GM12891 (cell line): ENCODE results near the gene MED13L.
"Not testable (repeated sequence)": the region's sequence is repeated elsewhere in the genome, so short reads cannot be mapped to it uniquely, and the experiment has no call there.

ENCODE experiments used
- DNase-seq: peaks from one replicate; pipeline ENCODE4 v3.0.0; 2011; ENCODE audit warnings: low spot score; ENCODE audit not compliant: insufficient read length
- FAIRE-seq: peaks from 2 replicates; lab custom pipeline; 2011; peaks lifted over from hg19 to GRCh38; lab: Jason Lieb, UNC
- PAX5 ChIP-seq: IDR thresholded peaks from 2 replicates; pipeline ENCODE4 v1.6.1; 2011; ENCODE audit warnings: low read length, moderate library complexity, mild to moderate bottlenecking; ENCODE audit not compliant: insufficient read depth, severe bottlenecking
- POLR2A ChIP-seq: IDR thresholded peaks from 2 replicates; pipeline ENCODE4 v1.6.1; 2011; ENCODE audit warnings: low read depth, low read length, control low read depth
- POLR2AphosphoS5 ChIP-seq: IDR thresholded peaks from 2 replicates; pipeline ENCODE4 v1.6.1; 2011; ENCODE audit warnings: low read depth, low read length, control low read depth
- POU2F2 ChIP-seq: IDR thresholded peaks from 2 replicates; pipeline ENCODE4 v1.6.1; 2011; ENCODE audit warnings: low read depth, mild to moderate bottlenecking, control low read depth, low read length, moderate library complexity
- SPI1 ChIP-seq: IDR thresholded peaks from 2 replicates; pipeline ENCODE4 v1.6.1; 2011; ENCODE audit warnings: low read depth, low read length, control low read depth
- TAF1 ChIP-seq: IDR thresholded peaks from 2 replicates; pipeline ENCODE4 v1.6.1; 2011; ENCODE audit warnings: low read depth, low read length, control low read depth

Gene MED13L

GRCh38 chr12:116297224-116297834 lies 19.8 kb upstream of the MED13L start:
- TF ChIP-seq PAX5 (no peak), POLR2AphosphoS5 (no peak), SPI1 (no peak), POLR2A (no peak), POU2F2 (no peak), TAF1 (no peak)
- no peak for FAIRE-seq
- no peak for DNase-seq

DNA sequence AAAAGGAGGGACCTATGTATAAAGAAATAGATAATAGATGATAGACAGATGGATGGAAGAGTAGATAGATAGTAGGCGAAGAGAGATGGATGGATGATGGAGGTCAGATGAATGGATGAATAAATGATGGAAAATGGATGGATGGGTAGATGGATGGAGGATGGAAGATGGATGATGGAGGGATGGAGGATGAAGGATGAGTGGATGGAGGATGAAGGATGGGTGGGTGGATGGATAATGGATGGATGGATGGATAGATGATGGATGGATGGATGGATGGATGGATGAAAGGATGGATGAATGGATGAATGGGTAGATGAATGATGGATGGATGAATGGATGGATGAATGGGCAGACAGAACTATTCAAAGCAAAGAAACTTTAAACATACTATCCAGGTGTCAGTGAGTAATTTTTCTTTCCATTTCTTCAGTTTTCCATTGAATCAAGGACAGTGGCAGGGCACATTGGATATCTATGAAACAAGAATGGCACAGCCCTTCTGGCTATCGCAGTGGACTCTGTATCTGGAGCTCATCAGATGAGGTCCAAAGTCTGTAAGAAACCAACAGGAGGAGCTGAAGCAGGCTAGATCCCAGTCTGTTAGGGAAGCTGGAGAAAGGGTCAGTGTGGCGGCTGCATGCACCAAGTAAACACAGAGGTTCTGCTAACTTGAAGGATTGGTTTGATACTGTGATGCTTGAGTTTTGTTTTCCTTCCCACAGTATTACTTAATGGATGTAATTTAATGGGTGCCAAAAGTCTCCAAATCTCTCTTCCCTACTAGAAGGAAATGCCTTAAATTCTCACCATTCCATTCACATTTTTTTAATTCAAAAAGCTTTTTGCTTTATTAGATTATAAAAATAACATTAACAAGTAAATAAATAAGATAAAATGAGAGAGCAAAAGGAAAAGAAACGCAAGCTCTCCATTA lies 18.1 kb upstream of the MED13L start:
- TF ChIP-seq TAF1: no peak
- no peak for TF ChIP-seq POU2F2
- TF ChIP-seq PAX5: no peak
- TF ChIP-seq POLR2AphosphoS5: no peak
- TF ChIP-seq POLR2A: no peak
- no peak for TF ChIP-seq SPI1
- DNase-seq: no peak
- FAIRE-seq: no peak

DNA sequence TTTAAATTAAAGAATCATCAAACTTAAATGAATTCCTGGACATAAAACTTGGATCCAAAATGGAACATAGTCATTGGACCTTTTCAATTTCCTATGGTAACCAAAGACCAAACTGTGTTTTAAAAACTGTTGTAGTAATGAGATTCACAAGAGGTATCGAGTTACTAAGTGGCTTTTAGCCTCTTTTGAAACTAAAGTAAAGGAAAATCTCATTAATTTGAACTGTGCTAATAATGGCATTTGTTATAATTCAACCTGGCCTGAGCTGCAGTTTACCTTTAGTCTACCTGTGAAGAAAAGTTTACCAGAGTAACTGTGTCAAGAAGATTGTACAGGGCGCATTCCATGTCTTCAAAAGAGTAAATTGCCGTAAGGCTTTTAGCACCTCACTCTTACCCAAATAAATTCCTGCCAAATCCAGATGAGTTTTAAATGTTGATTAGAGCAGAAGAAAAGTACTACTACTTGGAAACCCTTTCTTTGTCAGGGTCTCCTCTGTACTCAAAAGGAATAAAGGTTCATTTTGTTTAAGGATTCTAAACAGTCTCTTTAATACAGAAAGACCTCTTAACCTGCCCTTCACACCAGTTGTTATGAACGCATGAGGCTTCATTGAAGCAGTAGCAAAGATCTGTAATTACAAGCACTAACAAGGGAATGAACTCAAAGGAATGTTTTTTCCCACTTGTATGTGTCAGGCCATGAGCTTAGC lies 17.1 kb upstream of the MED13L start:
- FAIRE-seq: no peak
- DNase-seq: no peak
- TF ChIP-seq POLR2AphosphoS5: no peak
- no peak for TF ChIP-seq POU2F2
- no peak for TF ChIP-seq SPI1
- TF ChIP-seq POLR2A: no peak
- no peak for TF ChIP-seq PAX5
- TF ChIP-seq TAF1: no peak

DNA sequence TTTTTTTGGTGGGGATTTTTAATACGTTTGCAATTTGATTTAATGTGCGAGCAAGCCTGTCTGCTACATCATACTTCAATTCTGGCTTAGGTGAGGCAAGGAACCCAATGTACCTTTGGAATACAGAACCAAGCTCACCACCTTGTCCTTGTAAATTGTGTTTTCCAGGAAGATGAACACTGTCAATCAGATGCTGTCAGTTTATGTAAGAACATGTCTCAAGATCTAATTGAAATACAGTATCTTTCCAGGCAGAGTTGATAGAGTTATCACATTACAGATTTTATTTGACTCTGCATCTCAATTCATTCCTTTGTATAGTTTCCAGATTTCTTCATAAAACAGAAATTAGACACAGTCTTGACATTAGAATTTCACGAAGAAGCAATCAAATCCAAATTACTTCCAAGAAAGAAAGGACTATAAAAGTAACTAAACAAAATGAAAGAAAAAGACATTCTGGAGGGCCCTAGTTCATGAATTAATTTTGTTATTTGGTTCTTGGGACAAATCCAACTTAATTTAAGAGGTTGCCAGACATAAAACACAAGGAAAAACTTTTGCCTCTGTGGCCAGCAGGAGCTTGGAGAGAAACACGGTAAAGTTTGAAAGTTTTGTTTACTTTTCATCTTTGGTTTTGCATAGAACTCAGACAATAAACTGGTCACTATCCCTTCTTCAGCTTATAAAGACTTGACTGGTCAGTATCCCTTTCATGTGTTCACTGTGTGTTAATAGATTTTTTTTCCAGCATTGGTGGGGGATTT lies 16.4 kb upstream of the MED13L start:
- no peak for TF ChIP-seq TAF1
- TF ChIP-seq PAX5: no peak
- TF ChIP-seq SPI1: no peak
- TF ChIP-seq POLR2AphosphoS5: no peak
- no peak for TF ChIP-seq POU2F2
- TF ChIP-seq POLR2A: no peak
- FAIRE-seq (no peak), DNase-seq (no peak)

GRCh38 chr12:116291218-116291617 lies 13.7 kb upstream of the MED13L start:
- no peak for TF ChIP-seq POU2F2
- no peak for TF ChIP-seq POLR2AphosphoS5
- no peak for TF ChIP-seq POLR2A
- TF ChIP-seq TAF1: no peak
- no peak for TF ChIP-seq PAX5
- no peak for TF ChIP-seq SPI1
- FAIRE-seq: no peak
- no peak for DNase-seq

- DNase-seq: no peak
- TF ChIP-seq PAX5: no peak
- TF ChIP-seq POU2F2: no peak
- no peak for TF ChIP-seq POLR2A
- no peak for TF ChIP-seq POLR2AphosphoS5
- TF ChIP-seq TAF1: no peak
- TF ChIP-seq SPI1: no peak
Observed at GRCh38 chr12:116288735-116289134, 11.2 kb upstream of the MED13L start.

DNA sequence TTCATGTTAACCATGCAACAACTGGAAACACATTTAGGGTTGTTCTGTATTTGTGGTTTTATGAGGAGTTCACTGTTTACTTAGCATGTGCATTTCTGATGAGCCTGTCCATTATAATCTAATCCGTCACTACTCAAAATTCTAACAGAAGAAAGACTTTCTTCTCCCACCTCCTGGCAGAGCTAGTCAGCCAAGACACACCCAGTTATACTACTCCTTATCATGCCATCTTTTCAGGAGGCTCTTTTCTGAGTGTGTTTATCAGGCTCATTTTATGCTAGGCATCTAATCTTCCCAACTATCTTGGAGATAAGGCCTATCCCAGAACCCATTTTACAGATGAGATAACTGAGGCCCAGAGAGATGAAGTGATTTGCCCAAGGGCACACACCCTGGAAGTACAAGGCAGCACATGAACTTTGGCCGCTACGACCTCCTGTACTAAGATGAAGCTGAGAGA lies 10.4 kb upstream of the MED13L start:
- TF ChIP-seq SPI1 (no peak), PAX5 (no peak), POLR2AphosphoS5 (no peak), POU2F2 (no peak), TAF1 (no peak), POLR2A (no peak)
- no peak for FAIRE-seq
- DNase-seq: no peak

More at GRCh38 chr12:116288735-116289134, 11.2 kb upstream of the MED13L start:
- no peak for FAIRE-seq

GRCh38 chr12:116284396-116284795 lies 6.9 kb upstream of the MED13L start:
- FAIRE-seq (no peak), DNase-seq (no peak)
- no peak for TF ChIP-seq POU2F2
- no peak for TF ChIP-seq POLR2AphosphoS5
- no peak for TF ChIP-seq PAX5
- no peak for TF ChIP-seq POLR2A
- no peak for TF ChIP-seq TAF1
- TF ChIP-seq SPI1: no peak

DNA sequence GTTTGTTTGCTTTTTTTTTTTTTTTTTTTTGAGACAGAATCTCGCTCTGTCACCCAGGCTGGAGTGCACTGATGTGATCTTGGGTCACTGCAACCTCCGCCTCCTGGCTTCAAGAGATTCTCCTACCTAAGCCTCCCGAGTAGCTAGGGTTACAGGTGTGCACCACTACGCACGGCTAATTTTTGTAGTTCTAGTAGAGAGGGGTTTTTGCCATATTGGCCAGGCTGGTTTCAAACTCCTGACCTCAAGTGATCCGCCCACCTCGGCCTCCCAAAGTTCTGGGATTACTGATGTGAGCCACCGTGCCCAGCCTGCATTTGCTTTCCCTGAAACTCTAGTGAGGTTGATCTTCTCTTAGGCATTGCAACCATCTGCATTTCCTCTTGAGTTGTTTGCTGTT lies 6.4 kb upstream of the MED13L start:
- FAIRE-seq, DNase-seq: not testable (repeated sequence)
